ENCODE data around the gene DMRTA1. TPM values are rescaled to one million over a fixed set of nuclear protein-coding genes. Genes with fewer than 3 reads are reported as not detected.

Gene DMRTA1
- total and polyA plus RNA-seq, 4 donors: 1.4 to 11.6 (median 4.5) TPM

GRCh38 chr9:22449719-22450118, 3.1 kb downstream of the DMRTA1 start:
- peak overlapping the region; percentile 68 to 99 (median 69) for H3K4me3 ChIP-seq (ENCODE audit: low read depth in 1 of 3, low read length in 3 of 3)
- no peaks in the 10 kb centered on the region for H3K9me3 ChIP-seq (ENCODE audit: control insufficient read depth in 4 of 4, low read length in 3 of 4)
- H3K9ac ChIP-seq (ENCODE audit: low read depth in 1 of 2, low read length in 2 of 2): peak overlapping the region; percentile 43 to 99
- H3K4me1 ChIP-seq (ENCODE audit: control insufficient read depth in 4 of 4, insufficient read depth in 4 of 4, low read length in 3 of 4): peaks cover 0 to 40% (median 27%) of the 10 kb centered on the region in 4 donors
- DNase-seq (ENCODE audit: low spot score): no peak
- H3K27me3 ChIP-seq (ENCODE audit: control insufficient read depth in 4 of 4, insufficient read depth in 4 of 4, low read length in 3 of 4): no peaks in the 10 kb centered on the region
- TF ChIP-seq HNF4A (conservative IDR thresholded peaks at IDR 0.05) (peak; percentile 7 to 22), FOXA2 (IDR thresholded peaks at IDR 0.05) (peak; percentile 78), RXRA (IDR thresholded peaks at IDR 0.05) (peak in 1 of 2 donors; percentile 39), ATF3 (IDR thresholded peaks at IDR 0.05) (no peak), REST (IDR thresholded peaks at IDR 0.05) (no peak), TAF1 (conservative IDR thresholded peaks at IDR 0.05) (peak; percentile 31), FOXA1 (IDR thresholded peaks at IDR 0.05) (peak; percentile 37)
- H3K27ac ChIP-seq (ENCODE audit: low read depth in 1 of 2, low read length in 2 of 2): peak overlapping the region; percentile 38 to 65
- H3K36me3 ChIP-seq (ENCODE audit: control insufficient read depth in 4 of 4, insufficient read depth in 3 of 4, low read depth in 1 of 4, low read length in 3 of 4): peaks cover 0 to 4% (median 0%) of the 10 kb centered on the region in 4 donors

- no peaks in the 10 kb centered on the region for H3K27me3 ChIP-seq (ENCODE audit: control insufficient read depth in 4 of 4, insufficient read depth in 4 of 4, low read length in 3 of 4)
- peaks cover 0 to 4% (median 0%) of the 10 kb centered on the region in 4 donors for H3K36me3 ChIP-seq (ENCODE audit: control insufficient read depth in 4 of 4, insufficient read depth in 3 of 4, low read depth in 1 of 4, low read length in 3 of 4)
- no peaks in the 10 kb centered on the region for H3K9me3 ChIP-seq (ENCODE audit: control insufficient read depth in 4 of 4, low read length in 3 of 4)
- H3K4me3 ChIP-seq (ENCODE audit: low read depth in 1 of 3, low read length in 3 of 3): no peak overlapping the region
- WGBS: 9% methylated on average over 4 of the region's 4 CpGs
- peaks cover 0 to 32% (median 22%) of the 10 kb centered on the region in 4 donors for H3K4me1 ChIP-seq (ENCODE audit: control insufficient read depth in 4 of 4, insufficient read depth in 4 of 4, low read length in 3 of 4)
- TF ChIP-seq TAF1 (conservative IDR thresholded peaks at IDR 0.05) (no peak), EGR1 (IDR thresholded peaks at IDR 0.05; ENCODE audit: low read depth in 2 of 2) (no peak), CTCF (IDR thresholded peaks at IDR 0.05; ENCODE audit: low read depth, low read length, missing input control) (peak; percentile 92), FOXA1 (IDR thresholded peaks at IDR 0.05) (no peak), ZBTB33 (IDR thresholded peaks at IDR 0.05) (no peak), JUND (IDR thresholded peaks at IDR 0.05) (no peak), RAD21 (IDR thresholded peaks at IDR 0.05) (peak; percentile 89), MAX (IDR thresholded peaks at IDR 0.05) (no peak), HNF4A (conservative IDR thresholded peaks at IDR 0.05) (no peak), NR2F2 (IDR thresholded peaks at IDR 0.05) (no peak), ATF3 (IDR thresholded peaks at IDR 0.05) (no peak), YY1 (IDR thresholded peaks at IDR 0.05) (peak; percentile 19), HNF4G (IDR thresholded peaks at IDR 0.05) (no peak), FOXA2 (IDR thresholded peaks at IDR 0.05) (no peak), RXRA (IDR thresholded peaks at IDR 0.05) (no peak), GABPA (IDR thresholded peaks at IDR 0.05 in 1 of 2, conservative IDR thresholded peaks at IDR 0.05 in 1 of 2) (no peak), SP1 (IDR thresholded peaks at IDR 0.05) (no peak), REST (IDR thresholded peaks at IDR 0.05) (no peak)
- peak overlapping the region in 1 of 2 donors; percentile 18 for H3K9ac ChIP-seq (ENCODE audit: low read depth in 1 of 2, low read length in 2 of 2)
- no peak overlapping the region for H3K27ac ChIP-seq (ENCODE audit: low read depth in 1 of 2, low read length in 2 of 2)
- DNase-seq (ENCODE audit: low spot score): no peak
These were observed 5.9 kb downstream of the DMRTA1 start for GRCh38 chr9:22452415-22453010.
